Fibroblast of mammary gland (primary cell): ENCODE data around the gene PISD.

ENCODE experiments used
- DNase-seq: peaks from one replicate; pipeline ENCODE4 v3.0.0-alpha.2; 2010; ENCODE audit warnings: low read depth
- H3K4me3 ChIP-seq: 2 replicates; pipeline ENCODE4 v1.5.1; 2011; ENCODE audit warnings: low read depth, mild to moderate bottlenecking, low read length, moderate library complexity; ENCODE audit not compliant: control insufficient read depth
- CTCF ChIP-seq: conservative IDR thresholded peaks from 2 replicates; pipeline ENCODE4 v1.5.1; 2011; ENCODE audit warnings: low read depth, low read length, inconsistent platforms; ENCODE audit not compliant: control insufficient read depth, insufficient read depth

PISD gene

GRCh38 chr22:31605851-31606585 is 56.0 kb downstream of the PISD start:
- H3K4me3 ChIP-seq: no peak overlapping the region
- DNase-seq: no peak
- no peak for TF ChIP-seq CTCF

- no peak for TF ChIP-seq CTCF
- no peak for DNase-seq
- no peak overlapping the region for H3K4me3 ChIP-seq
Measured at GRCh38 chr22:31604746-31605705, 57.0 kb downstream of the PISD start.

DNA sequence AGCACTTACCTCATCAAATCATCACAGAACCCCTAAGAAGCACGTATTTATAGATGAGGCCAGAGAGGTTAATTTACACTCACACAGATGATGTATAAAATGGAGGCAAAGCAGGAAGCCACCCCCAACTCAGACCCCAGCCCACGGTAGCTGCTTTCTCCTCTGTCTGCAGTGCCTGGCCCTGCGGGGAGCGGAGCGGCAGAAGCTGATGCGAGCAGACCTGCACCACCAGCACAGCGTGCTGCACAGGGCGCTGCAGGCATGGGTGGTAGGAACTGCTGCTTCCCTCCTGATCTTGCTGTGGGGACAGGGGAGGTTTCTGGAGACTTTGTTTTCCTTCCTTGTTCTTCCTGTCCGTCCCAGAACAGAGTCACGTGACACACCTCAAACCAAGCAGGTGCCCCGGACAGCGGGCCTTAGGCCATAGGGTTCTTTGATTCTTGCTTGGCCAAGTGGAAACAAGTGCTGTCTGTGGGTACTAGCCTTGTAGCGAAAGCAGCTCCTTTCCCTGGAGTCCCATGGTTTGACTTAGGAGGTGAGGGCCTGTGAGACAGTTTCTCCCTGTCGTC is 57.8 kb downstream of the PISD start:
- H3K4me3 ChIP-seq: no peak overlapping the region
- DNase-seq: no peak

GRCh38 chr22:31603574-31603973 is 58.4 kb downstream of the PISD start:
- DNase-seq: no peak
- H3K4me3 ChIP-seq: no peak overlapping the region
- no peak for TF ChIP-seq CTCF

More for the DNA sequence above, 57.8 kb downstream of the PISD start:
- no peak for TF ChIP-seq CTCF

DNA sequence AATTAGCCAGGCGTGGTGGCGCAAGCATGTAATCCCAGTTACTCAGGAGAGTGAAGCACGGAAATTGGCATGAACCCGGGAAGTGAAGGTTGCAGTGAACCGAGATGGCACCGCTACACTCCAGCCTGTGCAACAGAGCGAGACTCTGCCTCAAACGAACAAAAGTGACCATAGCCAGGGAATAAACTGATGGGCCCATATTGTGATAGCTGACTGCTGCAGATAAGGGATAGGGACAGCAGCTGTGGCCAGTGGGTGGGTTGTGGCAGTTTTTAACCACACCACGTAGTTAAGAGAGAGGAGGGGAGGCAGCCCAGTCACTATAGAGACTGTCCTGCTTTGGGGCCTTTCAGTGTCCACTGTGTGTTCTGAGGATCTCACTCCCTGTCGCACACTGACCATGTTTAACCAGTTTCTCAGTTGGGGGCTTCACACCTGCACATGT is 58.9 kb downstream of the PISD start:
- no peak for TF ChIP-seq CTCF
- H3K4me3 ChIP-seq: no peak overlapping the region
- DNase-seq: no peak

GRCh38 chr22:31602259-31602952 is 59.6 kb downstream of the PISD start:
- peak; percentile 94 for DNase-seq
- TF ChIP-seq CTCF: no peak
- no peak overlapping the region for H3K4me3 ChIP-seq
